K562 (cell line): ENCODE results near the gene VDR. TPM values are rescaled to one million over a fixed set of nuclear protein-coding genes. Genes with fewer than 3 reads are reported as not detected.

Experiments
- CBFB ChIP-seq: sonication (generic); formaldehyde crosslinking; IDR thresholded peaks from 2 replicates; pipeline ENCODE4 v1.4.0; 2020; ENCODE audit warnings: mild to moderate bottlenecking, missing genetic modification reagents
- CXXC5 ChIP-seq: fragments of 250-450 bp; sonication (Bioruptor Pico); IDR thresholded peaks from 2 replicates; pipeline ENCODE4 v1.8.0; 2022; ENCODE audit warnings: inconsistent platforms, mild to moderate bottlenecking, moderate library complexity
- ESRRB ChIP-seq: fragments of 250-450 bp; sonication (Bioruptor Pico); IDR thresholded peaks from 2 replicates; pipeline ENCODE4 v1.5.0; 2020; ENCODE audit warnings: mild to moderate bottlenecking, moderate library complexity, borderline replicate concordance
- ETV6 ChIP-seq, 3 experiments: fragments of 150-350 bp in 1 of 3; sonication (generic) in 1 of 3; formaldehyde crosslinking in 1 of 3; IDR thresholded peaks; 2 replicates each; pipeline versions ENCODE4 v1.6.1 to v1.8.0; 2014 to 2022; ENCODE audit warnings: borderline replicate concordance in 2 of 3, low read depth in 2 of 3, antibody characterized with exemption in 1 of 3, low read length in 1 of 3, mild to moderate bottlenecking in 1 of 3, missing genetic modification reagents in 1 of 3
- FOXM1 ChIP-seq, 2 experiments: fragments of 450-650 bp in 1 of 2; sonication (generic) in 1 of 2; formaldehyde crosslinking in 1 of 2; IDR thresholded peaks; 2 replicates each; pipeline versions ENCODE4 v1.6.1 to v1.9.0; 2017 to 2022; ENCODE audit warnings: low read depth in 2 of 2, mild to moderate bottlenecking in 2 of 2, missing genetic modification reagents in 1 of 2, moderate library complexity in 1 of 2
- IRF1 ChIP-seq: sonication (generic); formaldehyde crosslinking; IDR thresholded peaks from 2 replicates; pipeline ENCODE4 v1.8.0; 2022; ENCODE audit warnings: missing genetic modification reagents, mild to moderate bottlenecking, borderline replicate concordance
- MAZ ChIP-seq, 2 experiments: fragments of 450-650 bp in 1 of 2; sonication (generic) in 1 of 2; formaldehyde crosslinking; IDR thresholded peaks in 1 of 2; conservative IDR thresholded peaks in 1 of 2; 2 replicates each; pipeline versions ENCODE4 v1.4.0 to v1.5.0; 2020; ENCODE audit warnings: mild to moderate bottlenecking in 1 of 2, missing genetic modification reagents in 1 of 2
- MCM7 ChIP-seq, 2 experiments: fragments of 450-650 bp; IDR thresholded peaks; 2 replicates each; pipeline ENCODE4 v1.6.1; 2016 to 2018
- NRF1 ChIP-seq, 2 experiments: fragments of 450-650 bp; IDR thresholded peaks in 1 of 2; conservative IDR thresholded peaks in 1 of 2; 2 replicates each; pipeline ENCODE4 v1.6.1; 2014; ENCODE audit warnings: mild to moderate bottlenecking in 2 of 2
- RBBP5 ChIP-seq: fragments of 200-600 bp; sonication (generic); IDR thresholded peaks from 2 replicates; pipeline ENCODE4 v1.6.1; 2012; ENCODE audit warnings: borderline replicate concordance, mild to moderate bottlenecking, low read length, control low read depth, inconsistent platforms; ENCODE audit not compliant: insufficient read depth, poor library complexity, severe bottlenecking
- RBFOX2 ChIP-seq: fragments of 200-400 bp; formaldehyde crosslinking; IDR thresholded peaks from 2 replicates; pipeline ENCODE4 v1.6.1; 2017; ENCODE audit warnings: low read depth, mild to moderate bottlenecking, low read length, moderate library complexity
- SREBF2 ChIP-seq: sonication (generic); formaldehyde crosslinking; IDR thresholded peaks from 2 replicates; pipeline ENCODE4 v1.4.0; 2020; ENCODE audit warnings: mild to moderate bottlenecking, missing genetic modification reagents
- SUPT5H ChIP-seq: fragments of 450-650 bp; IDR thresholded peaks from 2 replicates; pipeline ENCODE4 v1.6.1; 2016
- TAF9B ChIP-seq: fragments of 450-650 bp; IDR thresholded peaks from 2 replicates; pipeline ENCODE4 v1.6.1; 2018; ENCODE audit warnings: mild to moderate bottlenecking; ENCODE audit not compliant: partially characterized antibody
- TRIM28 ChIP-seq: fragments of 450-650 bp; IDR thresholded peaks from 2 replicates; pipeline ENCODE4 v1.6.1; 2017
- ZBTB49 ChIP-seq: sonication (generic); formaldehyde crosslinking; IDR thresholded peaks from 2 replicates; pipeline ENCODE4 v1.8.0; 2022; ENCODE audit warnings: missing genetic modification reagents, mild to moderate bottlenecking, borderline replicate concordance
- ZFPM2 ChIP-seq: fragments of 250-450 bp; sonication (Bioruptor Pico); IDR thresholded peaks from 2 replicates; pipeline ENCODE4 v1.5.1; 2022; ENCODE audit warnings: mild to moderate bottlenecking
- ZFX ChIP-seq: sonication (generic); formaldehyde crosslinking; IDR thresholded peaks from 2 replicates; pipeline ENCODE4 v1.8.0; 2022; ENCODE audit warnings: mild to moderate bottlenecking, missing genetic modification reagents, moderate library complexity
- ZHX1 ChIP-seq: fragments of 150-350 bp; conservative IDR thresholded peaks from 2 replicates; pipeline ENCODE4 v1.6.1; 2014; ENCODE audit warnings: low read length
- ZNF12 ChIP-seq: sonication (generic); formaldehyde crosslinking; IDR thresholded peaks from 2 replicates; pipeline ENCODE4 v1.4.0; 2020; ENCODE audit warnings: mild to moderate bottlenecking, missing genetic modification reagents
- ZNF354B ChIP-seq: fragments of 250-450 bp; sonication (Bioruptor Pico); IDR thresholded peaks from 2 replicates; pipeline ENCODE4 v1.4.0; 2020
- ZNF384 ChIP-seq: IDR thresholded peaks from 2 replicates; pipeline ENCODE4 v1.6.1; 2012; ENCODE audit warnings: low read depth, low read length, improper control_type of control experiment
- polyA plus RNA-seq, 8 experiments: library from polyadenylated mRNA; depleted of rRNA in 4 of 8; stranded (reverse) in 5 of 8; unstranded in 3 of 8; fragments of >200 nt; fragmentation: Nextera tagmentation in 2 of 8; fragmentation: Illumina TruSeq in 1 of 8; extraction: Ambion mirVana in 2 of 8; extraction: Trizol in 1 of 8; gene quantifications; 2 replicates each; pipeline versions ENCODE4 v1.2.1 to v1.2.3, GENCODE V29; 2011 to 2014; ENCODE audit warnings: inconsistent platforms in 1 of 8, missing spikeins in 1 of 8
- total RNA-seq, 7 experiments: library from RNA; depleted of rRNA in 6 of 7; stranded (reverse); fragments of >200 nt in 6 of 7; fragmentation: Illumina TruSeq in 2 of 7; extraction: Trizol in 2 of 7; gene quantifications; 2 replicates each; pipeline versions ENCODE4 v1.2.1 to v1.2.3, GENCODE V29; 2011 to 2021; ENCODE audit warnings: low replicate concordance in 1 of 7

The VDR gene
- total and polyA plus RNA-seq, 9 of the 15 experiments (the other 6 are each of a cell fraction or from before 2014, with no cell fraction given) = 0.61 to 4.8 (median 2.0) TPM

- TF ChIP-seq ESRRB = no peak
- TF ChIP-seq CBFB (CRISPR knock-in tag) = no peak
- TF ChIP-seq SREBF2 (CRISPR knock-in tag) = no peak
- TF ChIP-seq ZNF12 = 0 out of 2 replicates have a peak, but pooled peaks have one; percentile 15
- TF ChIP-seq FOXM1 (IDR thresholded peaks at IDR 0.05; ENCODE audit: low read depth) = no peak
- TF ChIP-seq FOXM1 (CRISPR knock-in tag; IDR thresholded peaks at IDR 0.05; ENCODE audit: low read depth) = no peak
- TF ChIP-seq SUPT5H = no peak
- peak; percentile 23 for TF ChIP-seq RBBP5
- no peak for TF ChIP-seq CXXC5 (CRISPR knock-in tag)
- TF ChIP-seq RBFOX2 = peak; percentile 65
- TF ChIP-seq ETV6 (IDR thresholded peaks at IDR 0.05; ENCODE audit: borderline replicate concordance in 1 of 2, low read depth in 2 of 2, low read length in 1 of 2) = no peak
- no peak for TF ChIP-seq ETV6 (CRISPR knock-in tag; IDR thresholded peaks at IDR 0.05; ENCODE audit: borderline replicate concordance)
- TF ChIP-seq ZHX1 = no peak
- TF ChIP-seq TRIM28 = no peak
- TF ChIP-seq IRF1 (CRISPR knock-in tag) = no peak
- no peak for TF ChIP-seq TAF9B
- no peak for TF ChIP-seq ZNF384
- TF ChIP-seq ZFX (CRISPR knock-in tag) = peak; percentile 48; the same call in 1 of the 2 replicates
- no peak for TF ChIP-seq ZBTB49 (CRISPR knock-in tag)
- no peak for TF ChIP-seq MAZ (CRISPR knock-in tag; conservative IDR thresholded peaks at IDR 0.05 in 1 of 2, IDR thresholded peaks at IDR 0.05 in 1 of 2)
- TF ChIP-seq ZFPM2 = no peak
- peak in 1 of 2 experiments; percentile 12; a peak in 2 of 4 replicates for TF ChIP-seq NRF1 (conservative IDR thresholded peaks at IDR 0.05 in 1 of 2, IDR thresholded peaks at IDR 0.05 in 1 of 2)
- TF ChIP-seq MCM7 (IDR thresholded peaks at IDR 0.05) = no peak
- no peak for TF ChIP-seq ZNF354B
Measured at GRCh38 chr12:47818467-47819137, 86.2 kb downstream of the VDR start (continued).
